ENCODE data around the gene SOX11. TPM values are rescaled to one million over a fixed set of nuclear protein-coding genes. Genes with fewer than 3 reads are reported as not detected.

The SOX11 gene
- total RNA-seq, 4 donors from 2014 or later, result not detected

- Histone ChIP-seq H3K27ac (no peak overlapping the region), H3K27me3 (no peaks in the 10 kb centered on the region), H3K36me3 (no peaks in the 10 kb centered on the region), H3K4me1 (peaks cover 0 to 6% of the 10 kb centered on the region in 2 donors), H3K4me3 (replicated peaks in 1 of 3) (no peak overlapping the region), H3K9me3 (no peaks in the 10 kb centered on the region)
- TF ChIP-seq POLR2A (IDR thresholded peaks at IDR 0.05), result no peak
- TF ChIP-seq, protein P1, sequence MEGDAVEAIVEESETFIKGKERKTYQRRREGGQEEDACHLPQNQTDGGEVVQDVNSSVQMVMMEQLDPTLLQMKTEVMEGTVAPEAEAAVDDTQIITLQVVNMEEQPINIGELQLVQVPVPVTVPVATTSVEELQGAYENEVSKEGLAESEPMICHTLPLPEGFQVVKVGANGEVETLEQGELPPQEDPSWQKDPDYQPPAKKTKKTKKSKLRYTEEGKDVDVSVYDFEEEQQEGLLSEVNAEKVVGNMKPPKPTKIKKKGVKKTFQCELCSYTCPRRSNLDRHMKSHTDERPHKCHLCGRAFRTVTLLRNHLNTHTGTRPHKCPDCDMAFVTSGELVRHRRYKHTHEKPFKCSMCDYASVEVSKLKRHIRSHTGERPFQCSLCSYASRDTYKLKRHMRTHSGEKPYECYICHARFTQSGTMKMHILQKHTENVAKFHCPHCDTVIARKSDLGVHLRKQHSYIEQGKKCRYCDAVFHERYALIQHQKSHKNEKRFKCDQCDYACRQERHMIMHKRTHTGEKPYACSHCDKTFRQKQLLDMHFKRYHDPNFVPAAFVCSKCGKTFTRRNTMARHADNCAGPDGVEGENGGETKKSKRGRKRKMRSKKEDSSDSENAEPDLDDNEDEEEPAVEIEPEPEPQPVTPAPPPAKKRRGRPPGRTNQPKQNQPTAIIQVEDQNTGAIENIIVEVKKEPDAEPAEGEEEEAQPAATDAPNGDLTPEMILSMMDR (IDR thresholded peaks at IDR 0.05), result no peak
- no peak for DNase-seq
- WGBS, 2 donors, result 85 to 86% methylated on average over 3 of the region's 3 CpGs
- intact Hi-C loops (cut with DNase I), result no loop called here
Observed at GRCh38 chr2:5729416-5729815, 37.2 kb downstream of the SOX11 start.

DNA sequence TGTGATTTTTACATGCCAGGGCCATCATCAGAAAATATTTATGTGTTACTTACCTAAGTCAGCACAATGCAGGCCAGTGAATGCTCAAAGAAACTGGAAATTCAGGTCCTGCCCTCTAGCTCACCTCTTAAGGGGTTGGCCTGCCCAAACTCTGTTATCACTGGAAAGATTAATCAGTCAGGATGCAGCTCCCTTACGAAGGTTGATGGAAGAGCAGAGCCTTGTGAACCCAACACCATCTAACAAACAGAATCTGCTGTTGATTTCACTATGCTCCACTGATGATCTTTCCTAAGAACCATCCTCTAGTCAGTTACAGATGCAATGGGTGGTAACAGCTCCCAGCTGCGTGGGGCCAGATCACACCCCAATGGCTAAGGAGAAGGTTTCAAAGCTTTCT lies 38.2 kb downstream of the SOX11 start:
- no peak for TF ChIP-seq POLR2A (IDR thresholded peaks at IDR 0.05)
- TF ChIP-seq, protein P1 (IDR thresholded peaks at IDR 0.05), result no peak
- 70 to 84% methylated on average over 2 of the region's 2 CpGs for WGBS, 2 donors
- Histone ChIP-seq H3K36me3 (no peaks in the 10 kb centered on the region), H3K4me3 (replicated peaks in 1 of 3) (no peak overlapping the region), H3K9me3 (no peaks in the 10 kb centered on the region), H3K27me3 (no peaks in the 10 kb centered on the region), H3K27ac (no peak overlapping the region), H3K4me1 (peaks cover 0 to 5% of the 10 kb centered on the region in 2 donors)
- intact Hi-C loops (cut with DNase I), result no loop called here
- no peak for DNase-seq

GRCh38 chr2:5734859-5735520 lies 42.8 kb downstream of the SOX11 start:
- no peak overlapping the region for H3K4me3 ChIP-seq (replicated peaks in 1 of 3)
- DNase-seq, result no peak
- no peaks in the 10 kb centered on the region for H3K4me1 ChIP-seq
- H3K36me3 ChIP-seq, result no peaks in the 10 kb centered on the region
- intact Hi-C loops (cut with DNase I), result no loop called here
- no peaks in the 10 kb centered on the region for H3K9me3 ChIP-seq
- no peak overlapping the region for H3K27ac ChIP-seq
- 63 to 74% methylated on average over 11 to 15 of the region's 15 CpGs for WGBS, 2 donors
- TF ChIP-seq, protein P1 (IDR thresholded peaks at IDR 0.05), result no peak
- no peak for TF ChIP-seq POLR2A (IDR thresholded peaks at IDR 0.05)
- no peaks in the 10 kb centered on the region for H3K27me3 ChIP-seq

DNA sequence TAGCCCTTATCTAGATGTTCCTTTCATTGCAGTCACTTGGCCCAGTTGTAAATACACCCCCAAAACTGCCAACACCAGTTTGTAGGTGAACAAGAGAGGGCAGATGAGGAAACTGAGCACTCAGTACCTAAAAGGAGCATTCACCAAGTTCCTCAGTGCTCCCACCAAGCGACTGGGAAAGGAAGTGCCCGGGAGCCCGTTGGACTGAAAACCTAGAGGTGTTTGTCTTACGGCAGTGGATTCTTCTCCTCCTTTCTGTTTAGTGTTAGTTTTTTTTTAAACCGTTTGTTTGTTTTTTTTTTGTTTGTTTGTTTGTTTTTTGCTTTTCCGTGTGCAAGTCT lies 43.3 kb downstream of the SOX11 start:
- TF ChIP-seq POLR2A (IDR thresholded peaks at IDR 0.05), result no peak
- TF ChIP-seq, protein P1 (IDR thresholded peaks at IDR 0.05), result no peak
- Histone ChIP-seq H3K36me3 (no peaks in the 10 kb centered on the region), H3K4me1 (peaks cover 2 to 5% of the 10 kb centered on the region in 2 donors), H3K27me3 (no peaks in the 10 kb centered on the region), H3K9me3 (no peaks in the 10 kb centered on the region), H3K27ac (no peak overlapping the region), H3K4me3 (replicated peaks in 1 of 3) (no peak overlapping the region)
- no peak for DNase-seq
- intact Hi-C loops (cut with DNase I), result no loop called here
- 85 to 86% methylated on average over 6 of the region's 6 CpGs for whole genome bisulfite sequencing, 2 donors

GRCh38 chr2:5736050-5736449 lies 43.9 kb downstream of the SOX11 start:
- no peak for DNase-seq
- Histone ChIP-seq H3K4me3 (replicated peaks in 1 of 3) (no peak overlapping the region), H3K36me3 (no peaks in the 10 kb centered on the region), H3K27me3 (no peaks in the 10 kb centered on the region), H3K9me3 (no peaks in the 10 kb centered on the region), H3K27ac (no peak overlapping the region), H3K4me1 (peaks cover 6 to 9% of the 10 kb centered on the region in 2 donors)
- 86 to 89% methylated on average over 5 of the region's 5 CpGs for WGBS, 2 donors
- TF ChIP-seq POLR2A (IDR thresholded peaks at IDR 0.05), result no peak
- TF ChIP-seq, protein P1 (IDR thresholded peaks at IDR 0.05), result no peak
- intact Hi-C loops (cut with DNase I), result no loop called here

Data from thyroid gland (tissue), 4 donors.